Measurements from ENCODE around the gene NBPF3.
"Not testable (repeated sequence)": the region's sequence is repeated elsewhere in the genome, so short reads cannot be mapped to it uniquely, and the experiment has no call there.

NBPF3 gene

GRCh38 chr1:21414015-21414414 lies 25.9 kb upstream of the NBPF3 start:
- Histone ChIP-seq H3K9ac (ENCODE audit: low read length) (no peak overlapping the region), H3F3A (ENCODE audit: insufficient read depth, low read length) (no peaks in the 10 kb centered on the region), H3K9me3 (replicated peaks; ENCODE audit: insufficient read depth, low read length) (no peaks in the 10 kb centered on the region), H4K20me1 (ENCODE audit: insufficient read depth, low read length) (no peaks in the 10 kb centered on the region), H3K27ac (ENCODE audit: low read length) (no peak overlapping the region), H3K4me3 (ENCODE audit: low read length) (no peak overlapping the region), H3K4me2 (ENCODE audit: low read depth, low read length) (no peak overlapping the region), H2AFZ (ENCODE audit: low read length) (no peak overlapping the region), H3K36me3 (replicated peaks; ENCODE audit: insufficient read depth, low read length) (no peaks in the 10 kb centered on the region), H3K27me3 (replicated peaks; ENCODE audit: insufficient read depth, low read length) (no peaks in the 10 kb centered on the region), H3K79me2 (ENCODE audit: low read length) (no peaks in the 10 kb centered on the region), H3K9me2 (replicated peaks; ENCODE audit: insufficient read depth, low read length) (no peaks in the 10 kb centered on the region), H3K4me1 (ENCODE audit: low read length) (no peaks in the 10 kb centered on the region)
- DNase-seq: no peak
- TF ChIP-seq EZH2phosphoT487 (IDR thresholded peaks at IDR 0.05; ENCODE audit: low read length): no peak
- no peak for TF ChIP-seq CTCF (IDR thresholded peaks at IDR 0.05; ENCODE audit: low read length)
- no peak for TF ChIP-seq EZH2 (optimal IDR thresholded peaks at IDR 0.05; ENCODE audit: low read depth, low read length)

GRCh38 chr1:21420378-21420777 lies 19.6 kb upstream of the NBPF3 start:
- not testable (repeated sequence) for H3K27me3 ChIP-seq (replicated peaks; ENCODE audit: insufficient read depth, low read length); H3K9me2 ChIP-seq (replicated peaks; ENCODE audit: insufficient read depth, low read length); H3K4me3 ChIP-seq (ENCODE audit: low read length); DNase-seq; H3K36me3 ChIP-seq (replicated peaks; ENCODE audit: insufficient read depth, low read length); H3K4me1 ChIP-seq (ENCODE audit: low read length); H3K9ac ChIP-seq (ENCODE audit: low read length); H3K79me2 ChIP-seq (ENCODE audit: low read length); H3F3A ChIP-seq (ENCODE audit: insufficient read depth, low read length); H3K27ac ChIP-seq (ENCODE audit: low read length); H3K9me3 ChIP-seq (replicated peaks; ENCODE audit: insufficient read depth, low read length); H3K4me2 ChIP-seq (ENCODE audit: low read depth, low read length); H4K20me1 ChIP-seq (ENCODE audit: insufficient read depth, low read length); H2AFZ ChIP-seq (ENCODE audit: low read length)

GRCh38 chr1:21421307-21421706 lies 18.6 kb upstream of the NBPF3 start:
- H3K9ac ChIP-seq (ENCODE audit: low read length); H3K4me1 ChIP-seq (ENCODE audit: low read length); H2AFZ ChIP-seq (ENCODE audit: low read length); H4K20me1 ChIP-seq (ENCODE audit: insufficient read depth, low read length); H3F3A ChIP-seq (ENCODE audit: insufficient read depth, low read length); H3K36me3 ChIP-seq (replicated peaks; ENCODE audit: insufficient read depth, low read length); H3K27me3 ChIP-seq (replicated peaks; ENCODE audit: insufficient read depth, low read length); H3K27ac ChIP-seq (ENCODE audit: low read length); H3K9me2 ChIP-seq (replicated peaks; ENCODE audit: insufficient read depth, low read length); H3K4me3 ChIP-seq (ENCODE audit: low read length); H3K79me2 ChIP-seq (ENCODE audit: low read length); H3K9me3 ChIP-seq (replicated peaks; ENCODE audit: insufficient read depth, low read length); DNase-seq; H3K4me2 ChIP-seq (ENCODE audit: low read depth, low read length): not testable (repeated sequence)

GRCh38 chr1:21427798-21428480 lies 12.0 kb upstream of the NBPF3 start:
- H3K4me3 ChIP-seq (ENCODE audit: low read length); H3K27ac ChIP-seq (ENCODE audit: low read length); H3K4me2 ChIP-seq (ENCODE audit: low read depth, low read length); DNase-seq; H3K27me3 ChIP-seq (replicated peaks; ENCODE audit: insufficient read depth, low read length); H3K79me2 ChIP-seq (ENCODE audit: low read length); H3K9me2 ChIP-seq (replicated peaks; ENCODE audit: insufficient read depth, low read length); H3K36me3 ChIP-seq (replicated peaks; ENCODE audit: insufficient read depth, low read length); H3K9me3 ChIP-seq (replicated peaks; ENCODE audit: insufficient read depth, low read length); H3F3A ChIP-seq (ENCODE audit: insufficient read depth, low read length); H3K4me1 ChIP-seq (ENCODE audit: low read length); H2AFZ ChIP-seq (ENCODE audit: low read length); H3K9ac ChIP-seq (ENCODE audit: low read length); H4K20me1 ChIP-seq (ENCODE audit: insufficient read depth, low read length): not testable (repeated sequence)

GRCh38 chr1:21428481-21429073 lies 11.4 kb upstream of the NBPF3 start:
- H3F3A ChIP-seq (ENCODE audit: insufficient read depth, low read length); DNase-seq; H3K4me3 ChIP-seq (ENCODE audit: low read length); H3K9me3 ChIP-seq (replicated peaks; ENCODE audit: insufficient read depth, low read length); H3K79me2 ChIP-seq (ENCODE audit: low read length); H3K36me3 ChIP-seq (replicated peaks; ENCODE audit: insufficient read depth, low read length); H3K27ac ChIP-seq (ENCODE audit: low read length); H3K27me3 ChIP-seq (replicated peaks; ENCODE audit: insufficient read depth, low read length); H4K20me1 ChIP-seq (ENCODE audit: insufficient read depth, low read length); H3K9me2 ChIP-seq (replicated peaks; ENCODE audit: insufficient read depth, low read length); H3K4me2 ChIP-seq (ENCODE audit: low read depth, low read length); H3K4me1 ChIP-seq (ENCODE audit: low read length); H3K9ac ChIP-seq (ENCODE audit: low read length); H2AFZ ChIP-seq (ENCODE audit: low read length): not testable (repeated sequence)

GRCh38 chr1:21429210-21429609 lies 10.7 kb upstream of the NBPF3 start:
- H3K9ac ChIP-seq (ENCODE audit: low read length); H3K9me2 ChIP-seq (replicated peaks; ENCODE audit: insufficient read depth, low read length); DNase-seq; H3K9me3 ChIP-seq (replicated peaks; ENCODE audit: insufficient read depth, low read length); H2AFZ ChIP-seq (ENCODE audit: low read length); H3F3A ChIP-seq (ENCODE audit: insufficient read depth, low read length); H3K27me3 ChIP-seq (replicated peaks; ENCODE audit: insufficient read depth, low read length); H4K20me1 ChIP-seq (ENCODE audit: insufficient read depth, low read length); H3K79me2 ChIP-seq (ENCODE audit: low read length); H3K4me2 ChIP-seq (ENCODE audit: low read depth, low read length); H3K27ac ChIP-seq (ENCODE audit: low read length); H3K4me1 ChIP-seq (ENCODE audit: low read length); H3K36me3 ChIP-seq (replicated peaks; ENCODE audit: insufficient read depth, low read length); H3K4me3 ChIP-seq (ENCODE audit: low read length): not testable (repeated sequence)

- DNase-seq; H3K4me1 ChIP-seq (ENCODE audit: low read length); H3K27ac ChIP-seq (ENCODE audit: low read length); H3K9ac ChIP-seq (ENCODE audit: low read length); H3K79me2 ChIP-seq (ENCODE audit: low read length); H3K9me2 ChIP-seq (replicated peaks; ENCODE audit: insufficient read depth, low read length); H3F3A ChIP-seq (ENCODE audit: insufficient read depth, low read length); H3K4me2 ChIP-seq (ENCODE audit: low read depth, low read length); H3K27me3 ChIP-seq (replicated peaks; ENCODE audit: insufficient read depth, low read length); H4K20me1 ChIP-seq (ENCODE audit: insufficient read depth, low read length); H3K36me3 ChIP-seq (replicated peaks; ENCODE audit: insufficient read depth, low read length); H2AFZ ChIP-seq (ENCODE audit: low read length); H3K4me3 ChIP-seq (ENCODE audit: low read length); H3K9me3 ChIP-seq (replicated peaks; ENCODE audit: insufficient read depth, low read length): not testable (repeated sequence)
These were observed 9.1 kb upstream of the NBPF3 start for GRCh38 chr1:21430875-21431274.
